ENCODE measurements around the gene GSTO1. TPM values are rescaled to one million over a fixed set of nuclear protein-coding genes. Genes with fewer than 3 reads are reported as not detected.

GSTO1 gene
- total RNA-seq, 4 donors from 2014 or later, result 63.9 to 116 (median 97.6) TPM

- TF ChIP-seq, protein P1, sequence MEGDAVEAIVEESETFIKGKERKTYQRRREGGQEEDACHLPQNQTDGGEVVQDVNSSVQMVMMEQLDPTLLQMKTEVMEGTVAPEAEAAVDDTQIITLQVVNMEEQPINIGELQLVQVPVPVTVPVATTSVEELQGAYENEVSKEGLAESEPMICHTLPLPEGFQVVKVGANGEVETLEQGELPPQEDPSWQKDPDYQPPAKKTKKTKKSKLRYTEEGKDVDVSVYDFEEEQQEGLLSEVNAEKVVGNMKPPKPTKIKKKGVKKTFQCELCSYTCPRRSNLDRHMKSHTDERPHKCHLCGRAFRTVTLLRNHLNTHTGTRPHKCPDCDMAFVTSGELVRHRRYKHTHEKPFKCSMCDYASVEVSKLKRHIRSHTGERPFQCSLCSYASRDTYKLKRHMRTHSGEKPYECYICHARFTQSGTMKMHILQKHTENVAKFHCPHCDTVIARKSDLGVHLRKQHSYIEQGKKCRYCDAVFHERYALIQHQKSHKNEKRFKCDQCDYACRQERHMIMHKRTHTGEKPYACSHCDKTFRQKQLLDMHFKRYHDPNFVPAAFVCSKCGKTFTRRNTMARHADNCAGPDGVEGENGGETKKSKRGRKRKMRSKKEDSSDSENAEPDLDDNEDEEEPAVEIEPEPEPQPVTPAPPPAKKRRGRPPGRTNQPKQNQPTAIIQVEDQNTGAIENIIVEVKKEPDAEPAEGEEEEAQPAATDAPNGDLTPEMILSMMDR (IDR thresholded peaks at IDR 0.05), result no peak
- ATAC-seq (ENCODE audit: low FRiP score) (peak; percentile 87), DNase-seq (ENCODE audit: low spot score) (no peak)
Measured at GRCh38 chr10:104255311-104255981, 754 bp downstream of the GSTO1 start.

- ATAC-seq (ENCODE audit: low FRiP score) (no peak), DNase-seq (ENCODE audit: low spot score) (no peak)
- TF ChIP-seq, protein P1 (IDR thresholded peaks at IDR 0.05), result no peak
Measured at GRCh38 chr10:104256335-104256961, 1.8 kb downstream of the GSTO1 start.

GRCh38 chr10:104257235-104257634, 2.5 kb downstream of the GSTO1 start:
- ATAC-seq (ENCODE audit: low FRiP score) (no peak), DNase-seq (ENCODE audit: low spot score) (no peak)
- TF ChIP-seq, protein P1 (IDR thresholded peaks at IDR 0.05), result no peak

GRCh38 chr10:104258209-104258608, 3.5 kb downstream of the GSTO1 start:
- ATAC-seq (ENCODE audit: low FRiP score) (no peak), DNase-seq (ENCODE audit: low spot score) (no peak)
- TF ChIP-seq, protein P1 (IDR thresholded peaks at IDR 0.05), result no peak

GRCh38 chr10:104259456-104259855, 4.8 kb downstream of the GSTO1 start:
- ATAC-seq (ENCODE audit: low FRiP score) (no peak), DNase-seq (ENCODE audit: low spot score) (no peak)
- TF ChIP-seq, protein P1 (IDR thresholded peaks at IDR 0.05), result no peak

DNA sequence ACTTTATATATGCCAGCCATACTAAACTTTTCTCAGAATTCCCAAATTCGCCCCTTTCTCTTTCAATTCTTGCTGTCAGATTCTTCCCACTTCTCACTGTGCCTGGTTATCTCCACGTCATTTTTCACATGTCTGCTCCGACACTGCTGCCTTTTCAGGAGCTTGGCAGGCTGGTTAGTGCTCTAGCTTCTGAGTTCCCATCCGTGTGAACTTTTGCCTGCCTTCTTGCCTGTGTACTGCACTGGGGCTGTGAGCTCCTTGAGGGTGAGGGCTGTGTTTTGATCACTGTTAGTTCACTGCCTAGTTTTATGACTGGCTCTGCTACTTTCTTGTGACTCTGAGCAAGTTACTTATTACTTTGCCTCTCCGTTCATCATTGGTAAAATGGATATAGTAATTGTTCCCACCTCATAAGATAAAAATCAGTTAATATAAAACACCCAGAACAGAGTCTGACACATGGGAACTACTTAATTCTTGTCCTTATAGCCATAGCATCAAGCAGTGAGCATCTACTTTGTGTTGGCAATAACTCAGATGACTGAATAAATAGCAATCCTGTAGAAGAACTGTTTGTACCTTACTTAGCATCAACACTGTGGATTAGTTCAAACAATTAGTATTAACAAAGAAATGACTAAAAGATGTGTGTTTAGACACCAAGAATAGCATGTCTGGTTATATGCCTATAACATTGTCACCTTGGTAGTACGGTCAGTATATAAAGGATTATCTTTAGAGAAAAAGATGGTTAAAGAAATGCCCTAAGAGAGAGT, 5.5 kb downstream of the GSTO1 start:
- ATAC-seq (ENCODE audit: low FRiP score), result no peak
- DNase-seq (ENCODE audit: low spot score), result no peak
- TF ChIP-seq, protein P1 (IDR thresholded peaks at IDR 0.05), result no peak

Measured in omental fat pad (tissue), 4 donors.